AG04450 (cell line): ENCODE data around the gene C20orf204. TPM values are rescaled to one million over a fixed set of nuclear protein-coding genes. Genes with fewer than 3 reads are reported as not detected.

Source experiments
- CTCF ChIA-PET: fragments of 300-600, 350-600 bp; formaldehyde crosslinking; extraction: SDS; loops from one replicate; lab custom pipeline; 2022; ENCODE audit warnings: antibody characterized with exemption, inconsistent platforms; lab: Charles Lee
- POLR2A ChIA-PET: fragments of 350-600 bp; formaldehyde crosslinking; extraction: SDS; loops from one replicate; lab custom pipeline; 2021; ENCODE audit warnings: antibody characterized with exemption, inconsistent platforms; lab: Yijun Ruan, JAX
- DNase-seq: peaks from one replicate; pipeline ENCODE4 v3.0.0-alpha.2; 2011; ENCODE audit warnings: low read depth, low spot score
- H3K27ac ChIP-seq: one replicate; pipeline ENCODE4 v1.5.1; 2012; ENCODE audit warnings: low read depth, low read length, control low read depth
- H3K27me3 ChIP-seq: one replicate; pipeline ENCODE4 v1.6.0; 2012; ENCODE audit warnings: low read length; ENCODE audit not compliant: control insufficient read depth, insufficient read depth
- H3K4me3 ChIP-seq: 2 replicates; pipeline ENCODE4 v1.5.1; 2011; ENCODE audit warnings: mild to moderate bottlenecking, low read depth, low read length, control low read depth
- H3K9me3 ChIP-seq: 2 replicates; pipeline ENCODE4 v1.5.1; 2012; ENCODE audit warnings: low read length; ENCODE audit not compliant: control insufficient read depth, insufficient read depth
- polyA plus RNA-seq: library from polyadenylated mRNA; depleted of rRNA; stranded (reverse); fragments of >200 nt; gene quantifications from 2 replicates; pipeline ENCODE4 v1.2.3, GENCODE V29; 2011
- TF ChIP-seq, protein P1 (sequence below): IDR thresholded peaks from 2 replicates; pipeline ENCODE4 v1.5.1; 2011; ENCODE audit warnings: low read depth, low read length, control low read depth, inconsistent platforms

The C20orf204 gene
- polyA plus RNA-seq, 1 experiment: 0.01 TPM

GRCh38 chr20:64015635-64016034 is 20.3 kb upstream of the C20orf204 start:
- TF ChIP-seq, protein P1, sequence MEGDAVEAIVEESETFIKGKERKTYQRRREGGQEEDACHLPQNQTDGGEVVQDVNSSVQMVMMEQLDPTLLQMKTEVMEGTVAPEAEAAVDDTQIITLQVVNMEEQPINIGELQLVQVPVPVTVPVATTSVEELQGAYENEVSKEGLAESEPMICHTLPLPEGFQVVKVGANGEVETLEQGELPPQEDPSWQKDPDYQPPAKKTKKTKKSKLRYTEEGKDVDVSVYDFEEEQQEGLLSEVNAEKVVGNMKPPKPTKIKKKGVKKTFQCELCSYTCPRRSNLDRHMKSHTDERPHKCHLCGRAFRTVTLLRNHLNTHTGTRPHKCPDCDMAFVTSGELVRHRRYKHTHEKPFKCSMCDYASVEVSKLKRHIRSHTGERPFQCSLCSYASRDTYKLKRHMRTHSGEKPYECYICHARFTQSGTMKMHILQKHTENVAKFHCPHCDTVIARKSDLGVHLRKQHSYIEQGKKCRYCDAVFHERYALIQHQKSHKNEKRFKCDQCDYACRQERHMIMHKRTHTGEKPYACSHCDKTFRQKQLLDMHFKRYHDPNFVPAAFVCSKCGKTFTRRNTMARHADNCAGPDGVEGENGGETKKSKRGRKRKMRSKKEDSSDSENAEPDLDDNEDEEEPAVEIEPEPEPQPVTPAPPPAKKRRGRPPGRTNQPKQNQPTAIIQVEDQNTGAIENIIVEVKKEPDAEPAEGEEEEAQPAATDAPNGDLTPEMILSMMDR: no peak
- H3K4me3 ChIP-seq: no peak overlapping the region
- POLR2A ChIA-PET: no interaction called here
- no peaks in the 10 kb centered on the region for H3K9me3 ChIP-seq
- no peak overlapping the region for H3K27ac ChIP-seq
- CTCF ChIA-PET: no interaction called here
- H3K27me3 ChIP-seq: no peaks in the 10 kb centered on the region
- no peak for DNase-seq

GRCh38 chr20:64021124-64021975 is 14.6 kb upstream of the C20orf204 start:
- POLR2A ChIA-PET: interaction anchor here (0.7 kb wide), 1 partner anchor 339 kb away, joined by 3 read pairs; no protein-coding TSS in a partner anchor
- H3K27ac ChIP-seq: no peak overlapping the region
- no peak for DNase-seq
- CTCF ChIA-PET: no interaction called here
- TF ChIP-seq, protein P1: no peak
- H3K9me3 ChIP-seq: no peaks in the 10 kb centered on the region; the same call in 1 of the 2 replicates
- no peak overlapping the region for H3K4me3 ChIP-seq
- H3K27me3 ChIP-seq: no peaks in the 10 kb centered on the region

GRCh38 chr20:64022671-64023360 is 13.2 kb upstream of the C20orf204 start:
- no peak for DNase-seq
- POLR2A ChIA-PET: no interaction called here
- TF ChIP-seq, protein P1: no peak
- Histone ChIP-seq H3K27ac (no peak overlapping the region), H3K27me3 (no peaks in the 10 kb centered on the region), H3K9me3 (no peaks in the 10 kb centered on the region; the same call in 1 of the 2 replicates), H3K4me3 (no peak overlapping the region)
- CTCF ChIA-PET: no interaction called here

DNA sequence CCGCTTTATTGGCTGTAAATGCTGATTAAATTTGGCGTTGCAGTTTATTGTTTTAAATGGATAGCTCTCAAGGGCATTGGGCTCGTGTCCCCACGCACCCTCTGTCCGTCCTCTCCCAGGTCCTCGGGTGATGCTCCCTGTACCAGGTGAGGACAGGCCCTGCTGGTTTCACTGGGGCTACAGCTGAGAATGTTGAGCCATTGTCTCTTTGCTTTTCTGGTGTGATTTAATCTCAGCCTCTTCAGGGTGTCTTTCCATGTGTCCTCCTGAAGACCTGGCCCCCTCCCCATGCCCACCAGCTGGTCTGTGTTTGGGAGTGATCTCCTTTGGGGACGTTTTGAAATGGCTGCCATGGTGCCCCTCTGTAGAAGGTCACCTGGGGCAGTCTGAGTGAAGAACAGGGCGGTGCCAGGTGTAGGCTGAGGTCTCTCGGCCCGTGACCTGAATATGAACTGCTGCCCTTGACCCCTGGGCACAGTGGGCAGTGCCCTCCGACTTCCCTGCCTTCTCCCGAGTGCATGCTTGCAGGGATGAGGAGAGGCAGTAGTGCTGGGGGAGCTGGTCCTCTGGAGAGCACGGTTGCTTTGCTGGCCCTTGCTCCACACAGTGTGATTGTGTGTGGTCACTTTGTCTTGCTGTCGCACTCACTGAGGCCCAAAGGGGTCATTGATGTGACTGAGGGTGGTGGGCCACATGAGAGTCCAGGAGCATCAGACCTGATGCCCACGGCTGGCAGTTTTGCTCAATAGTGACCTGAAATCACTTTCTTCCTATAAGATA is 12.4 kb upstream of the C20orf204 start:
- POLR2A ChIA-PET: no interaction called here
- CTCF ChIA-PET: no interaction called here
- Histone ChIP-seq H3K27ac (no peak overlapping the region), H3K4me3 (no peak overlapping the region), H3K9me3 (no peaks in the 10 kb centered on the region; the same call in 1 of the 2 replicates), H3K27me3 (no peaks in the 10 kb centered on the region)
- no peak for DNase-seq
- TF ChIP-seq, protein P1: no peak
